ENCODE measurements around the gene PDE9A.
"Not testable (repeated sequence)": the region's sequence is repeated elsewhere in the genome, so short reads cannot be mapped to it uniquely, and the experiment has no call there.

PDE9A gene

DNA sequence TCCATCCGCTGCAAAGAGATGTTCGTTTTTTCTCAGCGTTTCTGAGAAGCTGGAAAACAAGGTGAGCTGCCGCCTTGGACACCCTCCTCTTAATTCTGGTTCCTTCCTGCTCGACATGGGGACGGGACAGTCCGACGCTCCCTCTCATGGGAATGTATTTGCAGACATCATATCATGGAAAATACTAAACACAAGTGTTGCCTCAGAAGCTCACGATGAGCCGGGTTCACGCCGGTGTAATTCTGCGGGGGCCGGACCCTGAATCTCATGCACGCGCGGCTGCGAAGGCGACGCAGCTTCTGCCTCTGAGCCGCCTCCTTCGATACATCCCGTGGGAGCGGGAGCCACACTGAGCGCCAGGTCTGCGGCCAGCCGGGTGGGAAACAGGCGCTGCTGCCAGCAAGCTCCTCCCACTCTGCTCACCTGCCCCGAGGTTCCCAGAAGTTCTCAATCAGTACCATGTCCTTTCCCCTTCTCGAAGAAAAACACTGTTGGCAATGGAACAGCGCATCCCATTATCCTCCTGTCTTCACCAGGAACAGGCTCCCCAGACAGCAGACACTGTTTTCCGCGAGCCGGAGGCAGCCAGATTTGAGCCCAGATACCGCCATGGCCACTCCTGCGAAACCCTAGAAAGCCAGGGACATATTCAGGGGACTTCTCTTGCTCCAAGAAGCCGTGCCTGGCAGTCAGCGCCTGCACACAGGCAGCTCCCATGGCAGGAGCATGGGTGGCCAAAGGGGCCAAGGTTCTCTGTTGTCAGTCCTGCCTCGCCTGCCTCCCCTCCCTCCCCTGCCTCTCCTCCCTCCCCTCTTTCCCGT is 127.9 kb downstream of the PDE9A start:
- no peak for DNase-seq

- no peak for DNase-seq
Measured at GRCh38 chr21:42781971-42782722, 128.7 kb downstream of the PDE9A start.

DNA sequence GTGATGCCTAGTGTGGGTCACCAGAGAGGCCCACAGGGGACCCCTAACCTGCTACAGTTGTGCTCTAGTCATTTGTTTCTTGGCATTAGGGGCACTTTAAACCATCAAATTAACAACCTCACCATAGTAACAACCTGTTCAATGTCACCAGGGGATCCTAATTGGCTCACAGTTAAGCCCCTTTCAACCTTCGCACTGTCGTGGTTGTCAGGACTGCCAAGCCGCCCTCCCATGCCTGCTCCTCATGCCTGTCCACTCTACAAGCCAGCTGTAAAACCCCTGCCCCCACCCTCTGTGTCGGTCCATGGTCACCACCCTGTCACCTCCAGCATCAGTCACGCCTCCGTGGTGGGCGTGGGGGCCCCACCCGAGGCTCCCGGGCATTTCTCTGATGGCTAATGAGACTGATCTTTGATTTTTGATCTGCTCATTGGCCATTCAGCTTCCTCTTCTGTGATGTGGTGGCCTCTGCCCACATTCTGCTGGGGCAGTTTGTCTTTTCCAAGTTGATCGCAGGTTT is 129.4 kb downstream of the PDE9A start:
- peak; percentile 59 for DNase-seq

DNA sequence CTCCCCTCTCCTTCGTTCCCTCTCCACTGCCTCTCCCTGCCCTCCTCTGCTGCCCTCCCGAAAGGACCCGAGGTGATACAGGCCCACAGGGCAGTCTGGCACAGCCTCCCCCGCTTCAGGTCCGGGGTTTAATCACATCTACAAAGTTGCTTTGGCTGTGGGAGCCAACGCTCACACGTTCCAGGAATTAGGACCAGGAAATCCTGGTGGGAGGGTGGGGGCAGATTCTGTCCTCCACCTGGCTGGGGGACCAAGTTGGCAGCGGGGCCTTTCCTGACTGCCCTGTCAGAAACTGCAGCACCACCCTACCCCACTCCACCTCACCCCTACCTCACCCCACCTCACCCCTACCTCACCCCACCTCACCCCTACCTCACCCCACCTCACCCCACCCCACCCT is 130.9 kb downstream of the PDE9A start:
- no peak for DNase-seq

DNA sequence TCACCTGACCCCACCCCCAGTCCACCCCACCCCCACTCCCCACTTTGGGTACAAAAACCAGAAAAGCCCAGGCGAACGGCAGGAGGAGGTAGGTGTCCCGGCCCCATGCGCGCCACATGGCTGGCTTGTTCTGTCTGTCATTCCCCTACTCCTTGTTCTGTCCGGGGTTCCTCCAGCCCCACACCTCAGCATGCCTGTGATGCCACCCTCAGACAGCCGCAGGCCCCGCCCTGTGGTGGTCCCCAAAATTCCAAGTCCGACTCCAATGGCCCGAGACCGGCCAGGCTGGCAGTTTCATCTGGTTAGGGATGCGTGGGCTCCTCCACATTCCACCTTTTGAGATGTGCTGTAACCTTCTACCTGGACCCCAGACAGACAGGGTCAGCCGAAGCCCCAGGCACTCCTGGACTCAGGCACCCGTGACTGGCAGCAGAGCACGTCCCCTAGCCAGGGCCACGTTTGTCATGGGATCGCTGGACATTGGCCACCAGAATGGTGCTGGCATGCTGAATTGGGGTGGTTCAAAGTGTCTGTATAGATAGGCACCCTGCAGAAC is 131.6 kb downstream of the PDE9A start:
- no peak for DNase-seq

- DNase-seq, result no peak
Measured at GRCh38 chr21:42785666-42786427, 132.4 kb downstream of the PDE9A start.

DNA sequence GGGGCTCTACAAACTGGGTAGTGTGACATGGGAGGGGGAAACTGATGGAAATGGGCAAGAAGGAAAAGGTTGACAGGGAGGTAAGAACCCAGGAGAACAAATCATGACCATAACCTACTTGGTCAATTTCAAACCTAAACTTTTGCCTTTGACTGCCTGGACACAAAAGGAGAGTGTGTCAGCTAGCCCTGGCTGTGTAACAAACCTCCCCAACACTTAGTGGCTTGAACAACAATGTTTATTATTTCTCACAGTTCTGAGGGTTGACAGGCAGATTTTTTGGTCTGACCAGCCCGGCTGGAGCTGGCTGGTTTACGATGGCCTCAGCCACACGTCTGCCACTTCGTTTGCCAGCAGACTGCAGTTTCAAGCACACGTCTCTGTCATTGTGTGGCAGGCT is 133.5 kb downstream of the PDE9A start:
- DNase-seq, result no peak

GRCh38 chr21:42787613-42788012 is 134.2 kb downstream of the PDE9A start:
- no peak for DNase-seq

DNA sequence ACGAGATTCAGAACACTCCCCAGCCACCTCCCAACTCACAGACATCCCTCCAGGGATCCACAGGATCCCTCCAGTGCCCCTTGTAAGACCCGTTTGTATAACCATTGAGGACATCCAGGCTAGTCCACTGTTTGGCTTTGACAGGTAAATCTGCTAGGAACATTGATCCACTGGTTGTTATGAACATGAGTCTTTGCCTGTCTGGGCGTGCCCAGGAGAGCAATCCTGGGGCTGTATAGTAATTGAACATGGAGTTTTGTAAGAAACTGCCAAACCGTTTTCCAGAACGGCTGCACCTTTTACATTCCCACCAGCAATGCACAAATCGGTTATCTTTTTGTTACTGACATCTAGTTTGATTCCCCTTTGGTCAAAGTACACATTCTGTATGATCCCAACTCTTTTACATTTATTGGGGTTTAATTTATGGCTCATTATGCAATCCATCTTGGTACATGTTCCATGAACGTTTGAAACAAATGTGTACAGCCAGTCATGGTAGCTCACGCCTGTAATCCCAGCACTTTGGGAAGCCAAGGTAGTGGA is 137.2 kb downstream of the PDE9A start:
- no peak for DNase-seq

DNA sequence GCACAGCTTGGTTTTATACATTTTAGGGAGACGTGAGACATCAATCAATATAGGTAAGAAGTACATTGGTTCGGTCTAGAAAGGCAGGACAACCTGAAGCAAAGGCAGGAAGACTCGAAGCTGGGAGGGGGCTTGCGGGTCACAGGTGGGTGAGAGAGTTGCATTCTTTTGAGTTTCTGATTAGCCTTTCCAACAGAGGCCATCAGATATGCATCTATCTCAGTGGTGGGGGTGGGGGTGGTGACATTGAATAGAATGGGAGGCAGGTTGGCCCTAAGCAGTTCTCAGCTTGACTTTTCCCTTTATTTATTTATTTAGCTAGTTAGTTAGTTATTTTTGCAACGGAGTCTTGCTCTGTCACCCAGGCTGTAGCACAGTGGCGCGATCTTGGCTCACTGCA is 140.4 kb downstream of the PDE9A start:
- DNase-seq, result no peak

DNA sequence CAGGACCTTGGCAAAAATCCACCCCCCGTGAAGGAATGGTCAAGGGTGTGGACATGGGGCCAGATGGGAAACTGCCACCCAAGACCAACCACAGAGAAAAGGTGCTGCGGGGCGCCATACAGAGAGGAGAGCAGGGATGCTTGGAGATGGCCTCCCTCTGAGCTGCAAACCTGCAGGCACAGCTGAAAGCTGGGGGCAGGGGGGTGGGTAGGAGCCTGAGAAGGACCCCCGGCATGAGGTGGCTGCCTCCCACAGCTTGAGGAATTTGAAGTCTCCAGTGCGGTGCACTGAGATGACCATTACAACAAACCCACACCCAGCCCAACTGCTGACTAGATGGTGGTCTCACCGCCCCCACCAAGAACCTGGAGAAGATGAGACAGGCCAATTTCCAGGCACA is 141.1 kb downstream of the PDE9A start:
- no peak for DNase-seq

GRCh38 chr21:42796327-42797062 is 143.1 kb downstream of the PDE9A start:
- no peak for DNase-seq

DNA sequence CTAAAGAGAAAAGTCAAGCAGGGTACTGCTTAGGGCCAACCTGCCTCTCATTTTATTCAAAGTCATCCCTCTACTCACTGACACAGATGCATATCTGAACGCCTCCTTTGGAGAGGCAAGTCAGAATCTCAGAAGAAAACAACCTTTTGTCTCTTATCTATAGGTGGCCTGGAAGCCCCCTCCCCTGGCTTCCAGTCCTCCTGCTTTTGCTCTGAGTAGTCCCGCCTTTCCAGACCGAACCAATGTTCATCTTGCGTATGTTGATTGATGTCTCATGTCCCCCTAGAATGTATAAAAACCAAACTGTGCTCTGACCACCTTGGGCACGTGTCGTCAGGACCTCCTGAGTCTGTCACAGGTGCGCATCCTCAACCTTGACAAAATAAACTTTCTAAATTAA is 144.1 kb downstream of the PDE9A start:
- DNase-seq, result no peak

- DNase-seq, result no peak
Measured at GRCh38 chr21:42798106-42798505, 144.7 kb downstream of the PDE9A start.

DNA sequence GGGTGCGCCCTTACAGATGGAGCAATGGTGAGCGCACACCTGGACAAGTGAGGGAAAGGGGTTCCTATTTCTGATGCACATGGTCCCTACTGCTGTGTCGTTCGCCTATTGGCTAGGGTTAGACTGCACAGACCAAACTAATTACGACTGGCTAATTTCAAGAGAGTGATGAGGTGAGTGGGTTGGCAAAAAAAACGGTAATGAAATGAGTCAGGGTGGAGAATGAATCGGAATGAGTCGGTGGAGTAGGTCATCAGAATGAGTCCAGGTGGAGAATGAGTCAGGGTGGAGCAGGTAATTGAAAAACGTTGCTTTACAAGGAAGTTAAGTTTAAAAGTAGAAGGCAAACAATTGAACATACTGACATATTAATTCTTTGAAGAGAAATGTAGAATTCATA is 146.1 kb downstream of the PDE9A start:
- no peak for DNase-seq

- DNase-seq, result no peak
Measured at GRCh38 chr21:42799948-42800347, 146.5 kb downstream of the PDE9A start.

DNA sequence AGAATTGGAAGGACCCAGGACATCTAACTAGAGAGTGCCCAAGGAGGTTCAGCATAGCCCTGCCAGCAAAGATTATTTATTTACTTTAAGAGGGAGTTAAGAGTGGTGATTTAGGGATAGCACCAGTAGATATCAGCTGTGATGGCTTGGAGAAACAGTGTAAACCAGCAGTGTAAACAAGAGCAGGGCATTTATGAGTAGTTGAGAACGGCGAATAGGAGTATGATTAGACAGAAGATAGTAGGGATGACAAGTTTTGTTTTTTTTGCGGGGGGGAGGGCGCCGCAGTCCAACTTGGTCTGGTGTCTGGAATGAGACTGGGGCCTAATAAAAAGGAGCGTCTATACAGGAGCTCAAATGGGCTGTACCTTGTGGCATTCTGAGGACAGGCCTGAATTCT is 148.2 kb downstream of the PDE9A start:
- DNase-seq, result not testable (repeated sequence)

DNA sequence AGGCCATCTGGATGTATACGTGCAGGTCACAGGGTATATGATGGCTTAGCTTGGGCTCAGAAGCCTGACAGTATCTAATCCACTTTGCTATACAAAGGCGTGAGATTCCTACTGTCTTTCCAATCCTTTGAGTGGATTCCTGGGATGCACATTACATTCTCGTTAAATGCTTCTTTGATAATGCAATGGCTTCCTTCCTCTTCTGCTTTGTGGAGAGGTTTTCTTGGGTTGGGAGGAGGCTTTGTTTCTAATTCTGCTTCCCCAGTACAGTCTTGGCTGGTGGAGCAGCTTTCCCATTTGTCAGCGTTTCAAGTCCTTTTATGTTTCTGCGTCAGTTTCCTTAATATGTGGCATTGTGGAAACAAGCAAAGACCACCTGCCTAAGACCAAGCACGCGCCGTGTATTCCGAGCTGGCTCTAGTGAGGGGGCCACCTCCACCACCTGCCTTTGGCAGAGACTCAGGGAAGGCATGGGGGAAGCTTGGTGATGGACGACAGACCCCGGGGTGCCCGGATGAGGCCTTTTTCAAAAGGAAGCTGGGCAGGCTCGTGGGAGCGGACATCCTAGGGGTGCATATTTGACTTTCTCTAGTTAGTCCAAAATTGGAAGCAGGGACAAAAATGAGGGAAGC is 153.2 kb downstream of the PDE9A start:
- DNase-seq, result peak; percentile 28

GRCh38 chr21:42807293-42807895 is 154.0 kb downstream of the PDE9A start:
- DNase-seq, result peak; percentile 37

- peak; percentile 33 for DNase-seq
Measured at GRCh38 chr21:42807938-42808613, 154.7 kb downstream of the PDE9A start.
